ENCODE data around the gene ARL6IP5. TPM values are rescaled to one million over a fixed set of nuclear protein-coding genes. Genes with fewer than 3 reads are reported as not detected.

ARL6IP5 gene
- total and polyA plus RNA-seq, 9 of the 15 experiments (the other 6 are each of a cell fraction or from before 2014, with no cell fraction given), result 10.3 to 54.0 (median 12.7) TPM

DNA sequence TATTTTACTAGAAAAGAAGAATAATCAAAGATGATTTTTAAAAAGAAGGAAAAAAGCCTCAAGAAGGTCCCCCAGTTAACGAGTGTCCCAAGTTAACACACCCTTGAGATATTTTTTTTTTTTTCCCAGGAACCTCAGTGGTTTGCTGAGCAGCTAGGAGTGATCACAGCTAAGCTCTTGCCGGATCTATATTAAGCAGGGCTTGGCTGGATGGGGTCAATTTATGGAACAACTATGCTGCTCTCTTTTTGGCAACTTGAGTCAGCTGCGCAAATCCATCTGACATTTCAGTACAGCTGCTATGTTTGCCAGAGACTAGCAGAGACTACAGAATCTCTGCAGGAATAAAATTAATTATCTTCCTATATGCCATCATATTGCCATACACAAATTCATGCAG, 37.7 kb downstream of the ARL6IP5 start, which contains the start of gene LMOD3 (continued):
- TF ChIP-seq, protein P1, sequence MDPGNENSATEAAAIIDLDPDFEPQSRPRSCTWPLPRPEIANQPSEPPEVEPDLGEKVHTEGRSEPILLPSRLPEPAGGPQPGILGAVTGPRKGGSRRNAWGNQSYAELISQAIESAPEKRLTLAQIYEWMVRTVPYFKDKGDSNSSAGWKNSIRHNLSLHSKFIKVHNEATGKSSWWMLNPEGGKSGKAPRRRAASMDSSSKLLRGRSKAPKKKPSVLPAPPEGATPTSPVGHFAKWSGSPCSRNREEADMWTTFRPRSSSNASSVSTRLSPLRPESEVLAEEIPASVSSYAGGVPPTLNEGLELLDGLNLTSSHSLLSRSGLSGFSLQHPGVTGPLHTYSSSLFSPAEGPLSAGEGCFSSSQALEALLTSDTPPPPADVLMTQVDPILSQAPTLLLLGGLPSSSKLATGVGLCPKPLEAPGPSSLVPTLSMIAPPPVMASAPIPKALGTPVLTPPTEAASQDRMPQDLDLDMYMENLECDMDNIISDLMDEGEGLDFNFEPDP (CRISPR knock-in tag; IDR thresholded peaks at IDR 0.05), result no peak
- TF ChIP-seq ATF6 (CRISPR knock-in tag; IDR thresholded peaks at IDR 0.05) (no peak), ESRRB (CRISPR knock-in tag; IDR thresholded peaks at IDR 0.05; ENCODE audit: borderline replicate concordance) (no peak), ZNF324 (CRISPR knock-in tag; IDR thresholded peaks at IDR 0.05) (no peak), ZNF395 (CRISPR knock-in tag; IDR thresholded peaks at IDR 0.05) (no peak), CCAR2 (IDR thresholded peaks at IDR 0.05; ENCODE audit: low read depth, low read length) (no peak), STAT5B (CRISPR knock-in tag; IDR thresholded peaks at IDR 0.05) (no peak), SLC30A9 (CRISPR knock-in tag; IDR thresholded peaks at IDR 0.05) (no peak)
- TF ChIP-seq, protein P2, sequence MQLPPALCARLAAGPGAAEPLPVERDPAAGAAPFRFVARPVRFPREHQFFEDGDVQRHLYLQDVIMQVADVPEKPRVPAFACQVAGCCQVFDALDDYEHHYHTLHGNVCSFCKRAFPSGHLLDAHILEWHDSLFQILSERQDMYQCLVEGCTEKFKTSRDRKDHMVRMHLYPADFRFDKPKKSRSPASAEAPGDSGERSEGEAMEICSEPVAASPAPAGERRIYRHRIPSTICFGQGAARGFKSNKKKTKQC (CRISPR knock-in tag; IDR thresholded peaks at IDR 0.05), result no peak

All from K562 (cell line).